ENCODE data around the gene UNC45B.
"Not testable (repeated sequence)": the region's sequence is repeated elsewhere in the genome, so short reads cannot be mapped to it uniquely, and the experiment has no call there.

The UNC45B gene

DNA sequence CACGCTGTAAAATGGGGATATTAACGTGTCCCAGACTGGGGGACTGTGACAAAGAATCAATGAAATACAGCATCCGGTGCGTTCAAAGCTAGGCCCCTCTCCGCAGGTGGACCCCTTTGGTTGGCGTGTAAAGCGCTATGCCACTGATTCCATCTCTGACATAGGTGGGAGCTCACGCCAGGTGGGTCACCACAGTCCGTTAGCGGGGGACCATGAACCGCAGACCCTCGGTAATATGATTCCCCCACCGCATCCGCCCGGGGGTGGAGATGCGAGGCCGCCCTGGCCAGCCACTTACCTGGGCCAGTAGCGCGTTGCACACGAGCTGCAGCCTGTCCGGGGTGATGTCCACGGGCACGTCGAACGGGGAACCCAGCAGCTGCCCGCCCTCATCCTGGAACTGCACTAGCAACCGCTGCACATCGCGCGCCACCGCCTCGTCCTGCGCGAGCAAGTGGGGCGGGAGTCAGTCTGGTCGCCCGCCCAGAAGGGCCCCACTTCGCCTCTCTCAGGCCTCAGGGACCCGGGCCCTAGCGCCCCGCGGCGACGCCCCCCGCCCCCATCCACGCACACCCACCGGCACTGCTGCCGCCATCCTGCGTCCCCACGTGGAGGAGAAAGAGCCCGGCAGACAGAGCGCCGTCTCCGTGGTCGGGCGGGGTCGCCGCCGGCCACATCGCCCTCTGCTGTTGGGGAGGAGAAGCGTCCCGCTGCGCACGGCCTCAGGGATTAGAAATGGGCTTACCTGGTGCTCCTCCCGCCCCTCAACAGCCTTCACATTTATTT lies 5.7 kb upstream of the UNC45B start, which contains the start of gene NLE1:
TSS of gene NLE1 (minus strand) at position 623 of the 786 bp plus-strand sequence. CDS start at position 595, 28 bp downstream.
- DNase-seq (ENCODE audit: low spot score): peak; percentile 75

DNA sequence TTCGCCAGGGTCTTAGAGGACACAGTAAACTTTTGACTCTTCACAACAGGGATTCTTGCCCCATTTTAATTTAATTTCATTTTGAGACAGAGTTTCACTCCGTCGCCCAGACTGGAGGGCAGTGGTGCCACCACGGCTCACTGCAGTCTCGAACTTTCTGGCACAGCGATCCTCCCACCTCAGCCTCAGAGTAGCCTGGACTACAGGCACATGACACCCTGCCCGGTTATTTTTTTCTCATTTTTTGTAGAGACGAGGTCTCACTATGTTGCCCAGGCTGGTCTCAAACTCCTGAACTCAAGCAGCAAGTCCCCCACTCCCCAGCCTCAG lies 5.2 kb upstream of the UNC45B start:
- DNase-seq (ENCODE audit: low spot score): no peak

GRCh38 chr17:35144840-35145239 lies 2.8 kb upstream of the UNC45B start:
- no peak for DNase-seq (ENCODE audit: low spot score)

- DNase-seq (ENCODE audit: low spot score): no peak
These were observed 1.3 kb upstream of the UNC45B start for GRCh38 chr17:35146214-35146833.

- DNase-seq (ENCODE audit: low spot score): no peak
These were observed 527 bp downstream of the UNC45B start for GRCh38 chr17:35148144-35148543.

GRCh38 chr17:35149941-35150340 lies 2.3 kb downstream of the UNC45B start:
- DNase-seq (ENCODE audit: low spot score): no peak

DNA sequence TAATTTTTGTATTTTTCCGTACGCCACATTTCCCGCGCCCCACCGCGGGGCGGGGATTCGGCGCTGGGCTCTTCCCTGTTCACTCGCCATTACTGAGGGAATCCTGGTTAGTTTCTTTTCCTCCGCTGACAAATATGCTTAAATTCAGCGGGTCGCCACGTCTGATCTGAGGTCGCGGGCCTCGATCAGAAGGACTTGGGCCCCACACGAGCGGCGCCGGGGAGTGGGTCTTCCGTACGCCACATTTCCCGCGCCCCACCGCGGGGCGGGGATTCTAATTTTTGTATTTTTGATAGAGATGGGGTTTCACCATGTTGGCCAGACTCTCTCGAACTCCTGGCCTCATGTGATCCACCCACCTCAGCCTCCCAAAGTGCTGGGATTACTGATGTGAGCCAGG lies 3.5 kb downstream of the UNC45B start:
- DNase-seq (ENCODE audit: low spot score): not testable (repeated sequence)

GRCh38 chr17:35152421-35153140 lies 5.0 kb downstream of the UNC45B start:
- DNase-seq (ENCODE audit: low spot score): no peak

DNA sequence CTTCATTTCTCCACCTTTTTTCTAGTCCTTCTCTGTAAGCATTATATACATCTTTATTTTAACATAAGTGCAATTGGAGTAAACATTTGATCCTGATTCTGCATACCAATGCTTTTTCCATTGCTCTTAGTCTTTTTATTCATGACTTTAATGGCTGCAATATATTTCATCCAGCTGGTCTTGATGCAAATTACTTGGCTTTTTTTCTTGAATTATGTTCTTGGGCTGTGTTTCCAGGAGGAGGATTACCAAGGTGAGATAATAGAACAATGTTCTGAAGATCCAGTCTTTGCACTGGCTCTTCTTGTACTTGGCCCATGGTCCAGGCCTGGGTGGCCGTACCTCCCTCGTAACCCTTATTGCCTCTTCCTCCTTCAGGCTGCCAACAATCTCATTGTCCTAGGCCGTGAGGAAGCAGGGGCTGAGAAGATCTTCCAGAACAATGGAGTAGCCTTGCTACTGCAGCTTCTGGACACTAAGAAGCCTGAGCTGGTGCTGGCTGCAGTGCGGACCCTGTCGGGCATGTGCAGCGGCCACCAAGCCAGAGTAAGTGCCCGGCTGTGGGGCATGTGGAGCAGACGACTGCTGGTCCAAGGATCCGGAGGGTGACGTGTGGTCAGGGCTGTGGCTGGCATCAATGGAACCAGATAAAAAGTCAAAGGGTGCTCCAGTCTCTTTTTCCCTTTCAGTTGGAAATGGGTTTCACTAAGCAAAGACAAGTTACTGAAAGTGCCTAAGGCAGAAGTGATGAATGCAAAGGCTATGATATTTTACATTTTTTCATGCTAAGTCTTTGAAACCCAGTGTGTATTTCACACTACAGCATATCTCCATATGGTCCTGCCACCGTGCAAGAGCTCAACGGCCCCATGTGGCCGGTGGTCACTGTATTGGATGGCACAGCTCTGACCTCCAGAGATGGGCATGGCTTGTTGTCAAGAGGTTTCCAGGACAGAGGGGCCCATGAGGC lies 6.9 kb downstream of the UNC45B start:
- DNase-seq (ENCODE audit: low spot score): no peak

GRCh38 chr17:35155246-35155645 lies 7.6 kb downstream of the UNC45B start:
- no peak for DNase-seq (ENCODE audit: low spot score)

- no peak for DNase-seq (ENCODE audit: low spot score)
These were observed 12.3 kb downstream of the UNC45B start for GRCh38 chr17:35159940-35160339.

- DNase-seq (ENCODE audit: low spot score): no peak
These were observed 13.0 kb downstream of the UNC45B start for GRCh38 chr17:35160354-35161201.

GRCh38 chr17:35161281-35161761 lies 13.7 kb downstream of the UNC45B start:
- DNase-seq (ENCODE audit: low spot score): no peak

GRCh38 chr17:35162755-35163154 lies 15.1 kb downstream of the UNC45B start:
- no peak for DNase-seq (ENCODE audit: low spot score)

DNA sequence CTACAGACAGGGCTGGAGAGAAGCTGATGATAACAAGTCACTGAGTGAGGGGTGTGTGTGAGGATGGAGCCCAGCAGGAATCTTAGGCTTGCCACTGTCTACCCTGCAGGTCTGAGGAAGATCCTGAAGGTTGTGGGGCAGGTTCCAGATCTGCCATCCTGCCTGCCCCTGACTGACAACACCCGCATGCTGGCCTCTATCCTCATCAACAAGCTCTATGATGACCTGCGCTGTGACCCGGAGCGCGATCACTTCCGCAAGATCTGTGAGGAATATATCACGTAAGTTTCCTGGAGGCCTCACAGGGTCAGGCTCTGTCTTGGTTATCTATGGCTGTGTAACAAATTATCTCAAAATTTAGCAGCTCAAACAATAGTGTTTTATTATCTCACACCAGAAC lies 16.3 kb downstream of the UNC45B start:
- no peak for DNase-seq (ENCODE audit: low spot score)

- no peak for DNase-seq (ENCODE audit: low spot score)
These were observed 17.1 kb downstream of the UNC45B start for GRCh38 chr17:35164716-35165115.

- no peak for DNase-seq (ENCODE audit: low spot score)
These were observed 18.9 kb downstream of the UNC45B start for GRCh38 chr17:35166526-35166925.

GRCh38 chr17:35167046-35167445 lies 19.4 kb downstream of the UNC45B start:
- no peak for DNase-seq (ENCODE audit: low spot score)

DNA sequence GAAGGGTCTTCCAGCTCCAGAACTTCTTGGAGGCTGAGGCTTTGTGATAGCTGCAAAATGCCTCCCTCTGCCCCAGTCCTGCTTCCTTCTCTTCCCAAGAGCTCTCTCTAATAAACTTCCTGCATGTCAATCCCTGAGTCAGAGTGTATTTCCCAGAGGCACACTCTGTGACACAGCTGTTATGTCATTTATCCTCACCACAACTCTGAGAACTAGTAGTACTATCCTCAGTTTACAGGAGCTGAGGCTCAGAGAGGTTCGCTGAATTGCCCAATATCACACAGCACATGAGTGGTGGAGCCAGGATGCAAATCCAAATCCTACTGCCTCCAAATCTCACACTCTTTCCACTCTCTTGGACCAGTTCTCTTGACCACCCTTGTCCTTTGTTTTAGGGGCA lies 20.0 kb downstream of the UNC45B start:
- DNase-seq (ENCODE audit: low spot score): no peak

DNA sequence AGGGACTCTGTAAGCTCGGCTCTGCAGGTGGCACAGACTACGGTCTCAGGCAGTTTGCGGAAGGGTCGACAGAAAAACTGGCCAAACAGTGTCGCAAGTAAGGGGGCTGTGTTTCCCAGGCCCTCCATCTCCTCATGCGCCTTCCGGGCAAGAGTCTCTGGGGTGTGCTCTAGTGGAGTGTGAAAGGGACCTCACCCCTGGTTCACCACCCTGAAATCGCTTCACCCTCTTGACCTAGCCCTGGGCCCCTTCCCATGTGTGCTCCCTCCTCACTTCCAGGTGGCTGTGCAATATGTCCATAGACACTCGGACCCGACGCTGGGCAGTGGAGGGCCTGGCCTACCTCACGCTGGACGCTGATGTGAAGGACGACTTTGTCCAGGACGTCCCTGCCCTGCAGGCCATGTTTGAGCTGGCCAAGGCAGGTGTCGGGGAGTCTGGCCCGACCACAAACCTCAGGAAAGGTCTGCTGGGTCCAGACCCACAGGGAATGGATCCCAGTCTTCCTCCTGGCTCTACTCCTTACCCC lies 22.3 kb downstream of the UNC45B start:
- no peak for DNase-seq (ENCODE audit: low spot score)
